ENCODE data around the gene ACIN1.

ACIN1 gene, protein sequence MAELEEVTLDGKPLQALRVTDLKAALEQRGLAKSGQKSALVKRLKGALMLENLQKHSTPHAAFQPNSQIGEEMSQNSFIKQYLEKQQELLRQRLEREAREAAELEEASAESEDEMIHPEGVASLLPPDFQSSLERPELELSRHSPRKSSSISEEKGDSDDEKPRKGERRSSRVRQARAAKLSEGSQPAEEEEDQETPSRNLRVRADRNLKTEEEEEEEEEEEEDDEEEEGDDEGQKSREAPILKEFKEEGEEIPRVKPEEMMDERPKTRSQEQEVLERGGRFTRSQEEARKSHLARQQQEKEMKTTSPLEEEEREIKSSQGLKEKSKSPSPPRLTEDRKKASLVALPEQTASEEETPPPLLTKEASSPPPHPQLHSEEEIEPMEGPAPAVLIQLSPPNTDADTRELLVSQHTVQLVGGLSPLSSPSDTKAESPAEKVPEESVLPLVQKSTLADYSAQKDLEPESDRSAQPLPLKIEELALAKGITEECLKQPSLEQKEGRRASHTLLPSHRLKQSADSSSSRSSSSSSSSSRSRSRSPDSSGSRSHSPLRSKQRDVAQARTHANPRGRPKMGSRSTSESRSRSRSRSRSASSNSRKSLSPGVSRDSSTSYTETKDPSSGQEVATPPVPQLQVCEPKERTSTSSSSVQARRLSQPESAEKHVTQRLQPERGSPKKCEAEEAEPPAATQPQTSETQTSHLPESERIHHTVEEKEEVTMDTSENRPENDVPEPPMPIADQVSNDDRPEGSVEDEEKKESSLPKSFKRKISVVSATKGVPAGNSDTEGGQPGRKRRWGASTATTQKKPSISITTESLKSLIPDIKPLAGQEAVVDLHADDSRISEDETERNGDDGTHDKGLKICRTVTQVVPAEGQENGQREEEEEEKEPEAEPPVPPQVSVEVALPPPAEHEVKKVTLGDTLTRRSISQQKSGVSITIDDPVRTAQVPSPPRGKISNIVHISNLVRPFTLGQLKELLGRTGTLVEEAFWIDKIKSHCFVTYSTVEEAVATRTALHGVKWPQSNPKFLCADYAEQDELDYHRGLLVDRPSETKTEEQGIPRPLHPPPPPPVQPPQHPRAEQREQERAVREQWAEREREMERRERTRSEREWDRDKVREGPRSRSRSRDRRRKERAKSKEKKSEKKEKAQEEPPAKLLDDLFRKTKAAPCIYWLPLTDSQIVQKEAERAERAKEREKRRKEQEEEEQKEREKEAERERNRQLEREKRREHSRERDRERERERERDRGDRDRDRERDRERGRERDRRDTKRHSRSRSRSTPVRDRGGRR

GRCh38 chr14:23094666-23095195, at the start of gene ACIN1:
Gene ACIN1 (minus strand): TSS chr14:23095136. CDS start chr14:23095112, 24 bp downstream.
- DNase-seq, result no peak

DNA sequence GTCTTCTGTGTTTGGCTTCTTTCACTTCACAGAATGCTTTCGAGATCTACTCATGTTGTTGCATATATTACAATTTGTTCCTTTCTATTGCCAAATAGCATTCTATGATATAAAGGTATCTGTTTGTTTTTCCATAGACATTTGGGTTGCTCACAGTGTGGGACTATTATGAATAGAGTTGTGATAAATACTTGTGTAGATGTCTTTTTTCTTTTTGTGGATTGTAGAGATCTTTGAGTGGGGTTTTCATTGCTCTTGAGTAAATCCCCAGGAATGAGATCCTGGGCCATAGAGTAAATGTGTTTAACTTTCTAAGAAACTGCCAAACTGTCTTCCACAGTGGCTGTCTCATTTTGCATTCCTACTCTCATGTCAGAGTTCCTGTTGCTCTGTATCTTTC, 49.0 kb upstream of the ACIN1 start:
- no peak for DNase-seq

- no peak for DNase-seq
Observed at GRCh38 chr14:23142826-23143225, 47.9 kb upstream of the ACIN1 start.

DNA sequence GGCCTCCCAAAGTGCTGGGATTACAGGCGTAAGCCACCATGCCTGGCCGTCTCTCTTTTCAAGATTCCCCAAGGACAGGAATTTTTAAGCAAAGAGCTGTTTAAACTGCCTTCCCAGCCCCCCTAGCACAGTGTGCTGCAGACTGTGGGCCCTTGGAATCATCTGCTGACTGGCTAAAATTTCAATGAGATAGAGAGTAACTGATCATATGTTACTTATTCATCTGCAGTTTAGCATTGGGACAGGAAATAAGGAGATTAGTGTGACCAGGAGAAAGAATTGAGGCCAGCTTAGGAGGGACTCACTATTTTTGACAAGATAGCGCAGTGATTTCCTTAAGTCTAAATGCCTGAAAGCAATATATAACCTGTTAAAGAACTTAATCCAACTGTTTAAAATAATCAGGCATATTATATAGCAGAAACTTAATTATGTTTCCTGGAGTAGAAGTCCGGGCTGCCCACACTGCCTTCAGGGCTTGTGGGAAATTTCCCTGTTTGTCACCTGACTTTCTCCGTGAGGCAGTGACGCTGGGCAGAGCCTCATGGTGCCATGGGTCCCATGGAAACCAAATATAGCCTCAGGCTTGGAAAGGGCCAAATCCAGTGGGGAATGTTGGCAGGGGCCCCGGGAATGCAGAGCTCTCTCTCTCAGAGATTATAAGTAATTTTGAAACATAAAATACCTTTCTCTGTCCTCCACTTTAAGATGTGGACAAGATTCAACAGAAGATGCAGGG, 46.9 kb upstream of the ACIN1 start:
- no peak for DNase-seq

- DNase-seq, result no peak
Observed at GRCh38 chr14:23140371-23140770, 45.4 kb upstream of the ACIN1 start.

DNA sequence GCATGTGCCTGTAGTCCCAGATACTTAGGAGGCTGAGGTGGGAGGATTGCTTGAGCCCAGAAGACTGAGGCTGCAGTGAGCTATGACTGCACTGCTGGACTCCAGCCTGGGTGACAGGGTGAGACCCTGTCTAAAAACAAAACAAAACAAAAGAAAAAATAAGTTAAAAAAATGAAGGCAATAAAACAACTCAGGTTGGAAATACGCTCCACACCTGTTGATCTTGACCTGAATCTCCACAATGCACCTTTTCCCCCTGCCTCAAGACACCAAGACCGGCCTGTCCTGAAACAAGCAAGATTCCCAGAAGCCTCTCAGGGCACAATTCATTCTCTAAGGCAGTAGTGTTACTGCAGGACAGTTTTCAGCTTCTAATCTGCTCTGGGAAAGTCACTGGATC, 44.9 kb upstream of the ACIN1 start:
- no peak for DNase-seq

DNA sequence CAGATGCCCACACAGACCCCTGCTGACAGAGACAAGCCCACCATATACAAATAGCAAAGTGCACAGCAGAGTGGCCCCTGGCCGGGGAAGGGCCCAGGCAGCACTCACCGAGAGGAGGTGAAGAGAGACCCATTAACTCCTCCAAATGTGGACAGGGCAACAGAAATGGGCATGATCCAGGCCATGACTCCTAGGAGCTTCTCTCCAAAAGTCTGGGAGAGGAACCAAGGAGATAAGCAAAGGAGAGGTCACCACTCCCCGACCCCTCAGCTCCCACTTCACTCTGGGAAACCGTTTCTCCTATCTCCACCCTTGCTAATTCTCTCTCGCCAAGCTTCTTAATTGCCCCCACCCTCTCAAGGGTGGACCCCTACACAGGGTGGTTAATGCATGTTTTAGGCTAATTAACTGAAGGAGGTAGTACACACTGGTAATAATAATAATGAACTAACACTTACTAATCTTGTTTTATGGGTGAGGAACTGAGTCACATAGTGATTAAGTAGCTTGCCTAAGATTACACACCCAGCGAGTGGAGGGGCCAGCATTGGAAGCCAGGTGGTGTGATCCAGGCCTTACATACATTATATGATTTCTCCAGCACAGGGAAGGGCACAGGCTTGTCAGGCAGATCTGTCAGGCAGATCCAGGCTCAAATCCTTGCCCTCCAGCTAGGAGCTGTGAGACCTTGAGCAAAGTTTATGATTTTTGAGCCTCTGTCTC, 43.0 kb upstream of the ACIN1 start:
- DNase-seq, result no peak

GRCh38 chr14:23137192-23137812, 42.4 kb upstream of the ACIN1 start:
- DNase-seq, result no peak

- no peak for DNase-seq
Observed at GRCh38 chr14:23136566-23137133, 41.7 kb upstream of the ACIN1 start.

GRCh38 chr14:23132970-23133369, 38.0 kb upstream of the ACIN1 start:
- DNase-seq, result no peak

GRCh38 chr14:23131482-23131881, 36.5 kb upstream of the ACIN1 start:
- DNase-seq, result no peak

DNA sequence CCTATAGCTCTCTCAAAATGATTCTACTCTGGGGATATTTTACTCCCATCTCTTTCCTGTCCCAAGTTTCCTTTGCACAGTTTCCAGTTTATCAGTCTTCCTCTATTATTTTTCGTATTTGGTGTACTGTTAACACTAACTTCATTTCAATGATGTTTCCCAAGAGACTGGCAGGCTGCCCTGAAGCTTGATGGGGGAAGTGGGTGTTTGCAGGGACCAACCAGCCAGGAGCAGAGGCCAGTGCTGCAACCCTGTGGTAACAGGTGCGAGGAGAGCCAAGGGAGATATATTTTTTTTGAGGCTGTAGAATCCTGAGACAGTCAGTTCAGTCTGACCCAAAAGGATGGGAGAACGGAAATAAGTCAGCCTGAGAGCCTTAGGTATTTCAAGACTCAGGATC, 35.9 kb upstream of the ACIN1 start:
- DNase-seq, result no peak

GRCh38 chr14:23129759-23130316, 34.9 kb upstream of the ACIN1 start:
- no peak for DNase-seq

DNA sequence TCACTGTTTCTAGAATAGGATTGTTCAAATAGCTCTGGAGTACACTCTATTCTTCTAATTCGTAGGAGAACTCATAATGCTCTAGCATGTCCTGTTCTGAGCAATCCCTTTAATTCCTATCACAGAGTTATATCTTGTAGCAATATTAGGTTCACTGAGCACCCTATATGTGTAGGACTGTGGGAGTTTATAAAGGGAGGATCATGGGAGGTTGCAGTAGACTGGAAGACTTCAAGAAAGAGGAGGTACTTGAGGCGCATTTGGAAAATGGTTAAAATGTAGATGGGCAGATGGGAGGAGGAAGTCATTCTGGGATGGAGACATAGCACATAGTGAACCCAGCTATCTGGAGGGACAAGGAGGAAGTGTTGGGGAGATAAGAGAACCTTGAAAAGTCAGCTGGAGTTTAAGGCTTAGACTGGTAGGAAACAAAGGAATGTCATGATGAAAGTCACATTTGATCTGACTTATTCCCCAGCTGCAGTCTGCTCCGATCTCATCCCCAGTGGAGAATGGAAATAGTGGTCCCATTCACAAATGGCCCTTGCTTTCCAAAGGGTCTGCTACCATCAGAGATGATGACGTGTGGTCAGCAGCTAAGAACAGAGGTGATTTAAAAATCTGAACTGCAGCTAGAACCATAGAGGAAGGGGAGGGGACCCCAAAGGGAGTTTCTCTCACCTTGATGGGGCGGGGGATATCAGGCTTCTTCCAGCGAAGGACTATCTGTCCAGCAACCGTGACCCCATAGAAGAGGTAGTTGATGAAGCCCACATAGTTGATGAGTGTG, 34.2 kb upstream of the ACIN1 start:
- DNase-seq, result no peak

DNA sequence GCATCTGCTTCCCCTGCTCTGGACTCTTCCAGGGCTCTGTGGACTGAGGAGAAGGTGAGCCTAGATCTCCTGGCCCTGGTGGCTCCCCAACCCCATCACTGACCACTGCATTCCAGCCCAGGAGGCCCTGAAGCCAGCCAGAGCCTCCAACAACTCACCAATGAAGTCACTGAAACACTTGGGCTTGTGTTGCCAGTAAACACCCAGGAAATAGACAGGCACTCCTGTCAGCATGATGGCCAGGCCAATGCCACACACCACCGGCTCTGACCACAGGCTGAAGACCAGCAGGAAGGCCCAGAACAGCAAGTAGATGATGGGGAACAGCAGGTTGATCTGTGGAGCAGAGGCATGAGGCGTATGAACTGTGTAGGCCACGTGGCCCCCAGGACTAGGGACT, 32.9 kb upstream of the ACIN1 start:
- DNase-seq, result no peak

- DNase-seq, result no peak
Observed at GRCh38 chr14:23126548-23127278, 31.8 kb upstream of the ACIN1 start.

DNA sequence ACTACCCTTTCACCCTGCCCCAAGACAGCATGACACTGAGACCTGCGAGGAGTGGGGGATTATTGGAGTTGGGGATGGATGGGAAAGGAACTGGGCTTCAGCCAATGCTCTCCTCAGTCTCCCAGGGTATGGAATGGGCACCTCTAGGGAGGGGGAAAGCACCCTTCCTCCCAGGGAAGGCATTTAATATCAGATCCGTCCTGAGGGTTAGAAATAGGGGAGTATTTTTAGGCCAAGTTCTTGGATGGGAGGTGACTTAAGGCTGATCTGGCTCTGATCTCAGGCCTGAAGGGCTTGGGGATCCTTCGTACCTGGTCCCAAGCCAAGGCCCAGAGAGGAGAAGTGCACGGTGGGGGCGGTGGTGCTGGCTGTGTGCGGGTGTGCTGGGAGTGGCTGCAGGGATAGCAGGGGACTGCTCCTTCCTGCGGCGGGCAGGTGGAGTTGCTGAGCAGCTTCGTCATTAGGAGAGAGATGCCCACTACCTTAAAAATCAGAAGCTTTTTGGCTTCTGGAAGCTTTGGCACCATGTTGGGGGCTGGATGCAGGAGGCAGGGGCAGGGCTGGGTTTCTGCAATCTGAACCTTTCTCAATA, 31.1 kb upstream of the ACIN1 start:
- DNase-seq, result no peak

GRCh38 chr14:23125011-23125410, 30.1 kb upstream of the ACIN1 start:
- no peak for DNase-seq
